Neural crest cell (in vitro differentiated cells): ENCODE measurements around the gene OS9. TPM values are rescaled to one million over a fixed set of nuclear protein-coding genes. Genes with fewer than 3 reads are reported as not detected.

Source experiments
- DNase-seq: peaks from one replicate; pipeline ENCODE4 v3.0.0; 2021; ENCODE audit warnings: low read depth, mixed read lengths, low spot score
- H3K27ac Mint-ChIP-seq: one replicate; pipeline ENCODE4 v1.8.0; 2021; ENCODE audit warnings: mild to moderate bottlenecking, mixed read lengths; ENCODE audit not compliant: unreplicated experiment
- H3K27me3 Mint-ChIP-seq: 2 replicates; pipeline ENCODE4 v1.8.0; 2021; ENCODE audit warnings: low read depth, mild to moderate bottlenecking, mixed read lengths
- H3K36me3 Mint-ChIP-seq: 2 replicates; pipeline ENCODE4 v1.8.0; 2021; ENCODE audit warnings: low read depth, mild to moderate bottlenecking, mixed read lengths
- H3K4me1 Mint-ChIP-seq: 2 replicates; pipeline ENCODE4 v1.8.0; 2021; ENCODE audit warnings: mixed read lengths
- H3K4me3 Mint-ChIP-seq: one replicate; pipeline ENCODE4 v1.8.0; 2021; ENCODE audit warnings: mild to moderate bottlenecking, mixed read lengths
- H3K9me3 Mint-ChIP-seq: 2 replicates; pipeline ENCODE4 v1.8.0; 2021; ENCODE audit warnings: mixed read lengths
- CTCF ChIP-seq: fragments of 200-600 bp; sonication (generic); conservative IDR thresholded peaks from 2 replicates; pipeline ENCODE4 v1.5.0; 2021; ENCODE audit warnings: antibody characterized with exemption, mild to moderate bottlenecking
- total RNA-seq: library from RNA; stranded (reverse); gene quantifications from 2 replicates; pipeline ENCODE4 v1.2.1, GENCODE V29; 2021

Gene OS9
- total RNA-seq, 1 donor from 2014 or later = 135 TPM

GRCh38 chr12:57739914-57740538 lies 46.1 kb downstream of the OS9 start:
- Mint-ChIP-seq H3K4me1 (peaks cover 29% of the 10 kb centered on the region), H3K36me3 (peaks cover 2% of the 10 kb centered on the region), H3K27me3 (peaks cover 87% of the 10 kb centered on the region), H3K9me3 (no peaks in the 10 kb centered on the region), H3K27ac (no peak overlapping the region), H3K4me3 (peak overlapping the region; percentile 86)
- TF ChIP-seq CTCF = no peak
- no peak for DNase-seq

DNA sequence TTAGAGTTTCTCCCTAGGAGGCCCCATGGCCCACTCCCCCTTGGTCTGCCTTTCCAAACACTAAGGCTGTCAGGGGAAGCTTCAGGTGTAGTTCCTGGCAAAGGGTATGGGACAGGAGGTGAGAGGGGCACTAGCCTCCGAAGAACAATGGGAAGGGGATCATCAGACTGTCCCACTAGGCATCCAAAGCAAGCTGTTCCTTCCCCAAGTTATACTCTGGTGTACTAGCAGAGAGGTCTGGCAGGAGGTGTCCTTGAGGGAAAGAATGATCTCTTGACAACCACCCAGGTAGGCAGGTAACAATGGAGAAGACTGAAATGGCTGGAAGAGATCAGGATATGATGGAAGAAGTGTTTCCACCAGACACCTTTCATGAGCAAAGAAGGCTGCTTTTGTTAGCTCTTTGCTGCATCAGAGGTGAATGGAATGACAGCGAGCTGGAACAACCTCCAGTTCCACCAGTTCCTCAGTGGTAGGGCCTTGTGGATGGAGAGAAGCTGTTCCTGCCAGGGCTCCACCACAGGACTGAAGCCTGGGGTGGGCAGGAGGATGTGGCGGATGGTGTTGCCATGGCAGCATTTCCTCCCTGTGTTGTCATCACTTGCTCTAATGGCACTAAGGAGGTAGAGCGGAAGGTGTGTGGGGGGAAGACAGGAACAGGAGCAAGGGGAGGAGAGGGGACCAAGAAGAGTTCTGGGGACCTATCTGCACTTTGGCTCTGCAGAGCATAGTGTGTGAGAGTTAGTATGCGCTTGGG lies 46.9 kb downstream of the OS9 start:
- Mint-ChIP-seq H3K27ac (no peak overlapping the region), H3K9me3 (no peaks in the 10 kb centered on the region), H3K36me3 (peaks cover 2% of the 10 kb centered on the region), H3K4me1 (peaks cover 30% of the 10 kb centered on the region), H3K4me3 (peak overlapping the region; percentile 58), H3K27me3 (peaks cover 83% of the 10 kb centered on the region)
- TF ChIP-seq CTCF = no peak
- no peak for DNase-seq

GRCh38 chr12:57741413-57741789 lies 47.5 kb downstream of the OS9 start:
- Mint-ChIP-seq H3K4me3 (peak overlapping the region; percentile 58), H3K4me1 (peaks cover 33% of the 10 kb centered on the region), H3K27me3 (peaks cover 77% of the 10 kb centered on the region), H3K36me3 (peaks cover 4% of the 10 kb centered on the region), H3K27ac (no peak overlapping the region), H3K9me3 (no peaks in the 10 kb centered on the region)
- TF ChIP-seq CTCF = no peak
- DNase-seq = no peak

DNA sequence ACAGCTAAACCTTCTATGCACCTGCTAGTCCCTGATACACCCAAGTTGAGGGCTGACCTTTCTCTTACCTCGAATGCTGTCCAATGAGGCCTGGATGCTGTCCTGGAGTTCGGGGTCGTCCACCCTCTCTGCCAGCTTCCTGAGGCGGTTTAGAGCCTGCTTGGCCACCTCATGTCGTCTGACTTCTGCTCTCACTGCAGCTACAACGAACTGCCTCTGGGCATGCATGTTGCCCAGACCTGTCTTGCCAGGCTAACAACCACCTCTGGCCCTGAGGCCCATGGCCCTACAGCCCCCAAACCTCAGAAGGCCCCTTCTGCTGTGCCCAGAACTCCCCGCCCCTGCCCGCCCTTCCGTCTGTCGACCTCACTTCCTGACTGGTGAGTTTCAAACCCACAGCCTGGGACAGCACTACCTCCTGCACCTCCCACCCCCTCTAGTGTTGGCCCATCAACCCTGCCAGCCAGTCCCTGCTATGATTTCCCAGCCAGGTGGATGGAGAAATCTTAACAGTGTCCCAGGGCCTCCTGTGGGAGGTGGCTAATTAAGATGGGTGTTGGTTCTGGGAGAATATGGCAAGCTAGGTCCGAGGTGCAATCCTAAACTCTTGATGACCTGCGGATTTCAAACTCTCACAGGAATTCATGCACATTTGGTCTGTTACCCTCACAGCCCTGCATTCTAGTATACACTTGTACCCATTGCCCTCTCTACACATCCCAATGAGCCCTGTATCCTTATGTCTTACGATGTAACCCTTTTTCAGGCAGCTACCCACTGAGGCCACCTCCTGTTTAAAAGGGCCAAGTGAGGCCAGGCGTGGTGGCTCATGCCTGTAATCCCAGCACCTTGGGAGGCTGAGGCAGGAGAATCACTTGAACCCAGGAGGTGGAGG lies 48.2 kb downstream of the OS9 start:
- Mint-ChIP-seq H3K27me3 (peaks cover 70% of the 10 kb centered on the region), H3K36me3 (peaks cover 5% of the 10 kb centered on the region), H3K4me1 (peaks cover 30% of the 10 kb centered on the region), H3K27ac (no peak overlapping the region), H3K4me3 (peak overlapping the region; percentile 58), H3K9me3 (no peaks in the 10 kb centered on the region)
- TF ChIP-seq CTCF = no peak
- no peak for DNase-seq

- H3K27ac Mint-ChIP-seq = no peak overlapping the region
- no peaks in the 10 kb centered on the region for H3K9me3 Mint-ChIP-seq
- H3K27me3 Mint-ChIP-seq = peaks cover 63% of the 10 kb centered on the region
- H3K36me3 Mint-ChIP-seq = peaks cover 12% of the 10 kb centered on the region
- TF ChIP-seq CTCF = no peak
- peaks cover 30% of the 10 kb centered on the region for H3K4me1 Mint-ChIP-seq
- peak overlapping the region; percentile 95 for H3K4me3 Mint-ChIP-seq
- DNase-seq = no peak
Observed at GRCh38 chr12:57743769-57744168, 49.8 kb downstream of the OS9 start.
